ENCODE results near the gene FCN3. TPM values are rescaled to one million over a fixed set of nuclear protein-coding genes. Genes with fewer than 3 reads are reported as not detected.

Gene FCN3
- total and polyA plus RNA-seq, 9 of the 15 experiments (the other 6 are each of a cell fraction or from before 2014, with no cell fraction given) = 0.49 TPM; not detected in 8

- no peak for TF ChIP-seq ZKSCAN8 (CRISPR knock-in tag; IDR thresholded peaks at IDR 0.05)
- TF ChIP-seq SMARCA5 (IDR thresholded peaks at IDR 0.05) = peak; percentile 73; the same call in 1 of the 2 replicates
- peak; percentile 84 for TF ChIP-seq GMEB1 (CRISPR knock-in tag; IDR thresholded peaks at IDR 0.05)
- 0 out of 2 replicates have a peak, but pooled peaks have one; percentile 12 for TF ChIP-seq TAL1 (IDR thresholded peaks at IDR 0.05)
- peak; percentile 52; the same call in 1 of the 2 replicates for TF ChIP-seq BCOR (IDR thresholded peaks at IDR 0.05)
- TF ChIP-seq MAZ (CRISPR knock-in tag; conservative IDR thresholded peaks at IDR 0.05 in 1 of 2, IDR thresholded peaks at IDR 0.05 in 1 of 2) = peak; percentile 56 to 96
- TF ChIP-seq NBN (IDR thresholded peaks at IDR 0.05; ENCODE audit: low read depth) = peak; percentile 69
- no peak for TF ChIP-seq NR1H2 (CRISPR knock-in tag; IDR thresholded peaks at IDR 0.05)
- peak; percentile 63; the same call in 1 of the 2 replicates for TF ChIP-seq SAFB (IDR thresholded peaks at IDR 0.05; ENCODE audit: borderline replicate concordance, low read depth, low read length)
- TF ChIP-seq ZNF174 (CRISPR knock-in tag; IDR thresholded peaks at IDR 0.05) = no peak
- TF ChIP-seq SP2 (IDR thresholded peaks at IDR 0.05; ENCODE audit: extremely low read depth, low read depth, low read length, poor library complexity, severe bottlenecking) = peak; percentile 7
- TF ChIP-seq EZH2 (IDR thresholded peaks at IDR 0.05; ENCODE audit: borderline replicate concordance, low read depth, low read length) = no peak
- TF ChIP-seq, protein P1, sequence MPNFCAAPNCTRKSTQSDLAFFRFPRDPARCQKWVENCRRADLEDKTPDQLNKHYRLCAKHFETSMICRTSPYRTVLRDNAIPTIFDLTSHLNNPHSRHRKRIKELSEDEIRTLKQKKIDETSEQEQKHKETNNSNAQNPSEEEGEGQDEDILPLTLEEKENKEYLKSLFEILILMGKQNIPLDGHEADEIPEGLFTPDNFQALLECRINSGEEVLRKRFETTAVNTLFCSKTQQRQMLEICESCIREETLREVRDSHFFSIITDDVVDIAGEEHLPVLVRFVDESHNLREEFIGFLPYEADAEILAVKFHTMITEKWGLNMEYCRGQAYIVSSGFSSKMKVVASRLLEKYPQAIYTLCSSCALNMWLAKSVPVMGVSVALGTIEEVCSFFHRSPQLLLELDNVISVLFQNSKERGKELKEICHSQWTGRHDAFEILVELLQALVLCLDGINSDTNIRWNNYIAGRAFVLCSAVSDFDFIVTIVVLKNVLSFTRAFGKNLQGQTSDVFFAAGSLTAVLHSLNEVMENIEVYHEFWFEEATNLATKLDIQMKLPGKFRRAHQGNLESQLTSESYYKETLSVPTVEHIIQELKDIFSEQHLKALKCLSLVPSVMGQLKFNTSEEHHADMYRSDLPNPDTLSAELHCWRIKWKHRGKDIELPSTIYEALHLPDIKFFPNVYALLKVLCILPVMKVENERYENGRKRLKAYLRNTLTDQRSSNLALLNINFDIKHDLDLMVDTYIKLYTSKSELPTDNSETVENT (CRISPR knock-in tag; IDR thresholded peaks at IDR 0.05) = no peak
- 0 out of 2 replicates have a peak, but pooled peaks have one; percentile 69 for TF ChIP-seq ELK1 (CRISPR knock-in tag; IDR thresholded peaks at IDR 0.05)
- peak; percentile 34; the same call in 1 of the 2 replicates for TF ChIP-seq HLTF (IDR thresholded peaks at IDR 0.05)
- TF ChIP-seq GABPA (tag; conservative IDR thresholded peaks at IDR 0.05; ENCODE audit: low read depth) = peak; percentile 36; the same call in 1 of the 2 replicates
- no peak for TF ChIP-seq KLF1 (tag; IDR thresholded peaks at IDR 0.05)
- TF ChIP-seq BCL6 (CRISPR knock-in tag; IDR thresholded peaks at IDR 0.05) = no peak
- TF ChIP-seq SIRT6 (IDR thresholded peaks at IDR 0.05; ENCODE audit: low read depth, low read length) = no peak
- TF ChIP-seq SPI1 (IDR thresholded peaks at IDR 0.05; ENCODE audit: borderline replicate concordance, low read depth, low read length) = no peak
- TF ChIP-seq SIN3B (IDR thresholded peaks at IDR 0.05; ENCODE audit: low read depth) = peak; percentile 60
- TF ChIP-seq MLX (CRISPR knock-in tag; conservative IDR thresholded peaks at IDR 0.05) = no peak
- TF ChIP-seq KLF6 (CRISPR knock-in tag; IDR thresholded peaks at IDR 0.05; ENCODE audit: borderline replicate concordance) = no peak
These were observed 17.6 kb upstream of the FCN3 start, which contains the start of gene GPR3 (continued) for GRCh38 chr1:27392096-27392777.
